HG02885 (cell line): ENCODE results near the gene SPATA31C1.
"Not testable (repeated sequence)": the region's sequence is repeated elsewhere in the genome, so short reads cannot be mapped to it uniquely, and the experiment has no call there.

Source experiments
- ATAC-seq: cut with Tn5 transposase; IDR thresholded peaks from one replicate; pipeline ENCODE4 v1.9.1; 2021; ENCODE audit warnings: mild to moderate bottlenecking; ENCODE audit not compliant: unreplicated experiment, poor library complexity

SPATA31C1 gene

GRCh38 chr9:87917662-87918061 is at the start of gene SPATA31C1:
Gene SPATA31C1, plus strand, starts transcription at chr9:87917962.
- ATAC-seq, result not testable (repeated sequence)

DNA sequence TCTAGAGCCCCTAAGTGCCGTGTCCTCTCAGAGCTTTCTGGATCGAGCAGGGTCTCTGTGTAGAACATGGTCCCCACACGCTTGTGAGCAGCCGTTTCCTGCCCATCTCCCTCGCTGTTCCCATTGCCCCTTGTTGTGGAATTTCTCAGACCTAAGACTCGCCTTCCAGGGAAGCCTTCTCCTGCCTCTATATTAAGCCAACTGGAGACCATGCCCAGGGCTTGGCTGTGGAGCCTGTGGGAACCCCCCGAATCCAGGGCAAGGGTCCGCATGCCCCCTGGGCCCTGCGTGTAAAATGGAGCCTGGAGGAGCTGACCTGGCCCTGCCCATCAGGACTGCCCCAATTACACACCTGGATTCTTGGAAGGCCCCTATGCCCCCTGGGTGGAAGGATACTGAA is 49.6 kb upstream of the SPATA31C1 start:
- no peak for ATAC-seq

GRCh38 chr9:87868635-87869034 is 49.1 kb upstream of the SPATA31C1 start:
- ATAC-seq, result no peak

GRCh38 chr9:87869082-87869481 is 48.7 kb upstream of the SPATA31C1 start:
- ATAC-seq, result no peak

DNA sequence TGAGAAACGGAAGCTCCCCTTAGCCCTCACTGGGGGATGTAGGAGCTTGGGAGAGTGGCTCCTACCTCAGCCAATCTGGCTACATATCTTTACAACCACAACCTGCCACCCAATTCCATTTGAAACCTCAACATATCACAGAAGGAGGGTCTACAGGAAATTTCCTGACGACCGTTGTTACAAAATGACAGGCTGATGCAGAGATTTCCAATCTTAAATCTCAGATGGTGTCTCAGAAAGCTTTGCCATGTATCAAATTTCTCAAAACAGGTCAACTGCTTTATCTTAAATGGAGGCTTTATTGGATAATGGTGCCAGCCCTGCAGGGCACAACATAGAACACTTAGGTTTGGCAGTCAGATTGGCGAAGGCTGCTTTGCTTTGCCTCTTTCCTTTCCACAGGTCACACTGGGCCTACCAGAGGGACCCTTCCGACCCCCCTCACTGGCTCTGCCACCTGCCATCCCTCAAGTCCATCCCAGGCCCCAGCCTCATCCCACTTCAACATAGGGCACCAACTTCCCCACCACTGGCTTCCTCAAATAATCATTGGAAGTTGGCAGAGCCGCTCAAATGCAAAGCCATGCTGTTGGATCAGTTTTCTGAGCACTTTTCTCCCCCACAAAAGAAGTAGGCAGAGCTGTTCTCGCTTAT is 46.2 kb upstream of the SPATA31C1 start:
- ATAC-seq, result no peak

- ATAC-seq, result no peak
Observed at GRCh38 chr9:87872079-87872624, 45.6 kb upstream of the SPATA31C1 start.

- ATAC-seq, result no peak
Observed at GRCh38 chr9:87873607-87874303, 44.0 kb upstream of the SPATA31C1 start.

DNA sequence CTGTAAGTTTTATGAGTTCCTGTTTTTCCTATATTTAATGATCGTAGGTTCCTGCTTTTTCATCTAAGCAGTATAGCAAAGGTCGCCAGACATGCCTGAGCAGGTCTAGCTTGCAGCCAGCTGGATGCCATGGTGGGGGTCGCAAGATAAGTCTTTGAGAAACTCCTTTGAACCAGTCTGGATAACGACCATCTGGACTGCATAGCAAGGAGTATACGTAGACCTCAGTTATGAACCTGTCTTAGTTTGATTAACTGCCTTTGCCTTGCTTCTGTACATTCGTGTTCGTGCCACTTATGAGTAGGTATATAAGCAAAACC is 43.5 kb upstream of the SPATA31C1 start:
- no peak for ATAC-seq

GRCh38 chr9:87875060-87875459 is 42.7 kb upstream of the SPATA31C1 start:
- ATAC-seq, result no peak

DNA sequence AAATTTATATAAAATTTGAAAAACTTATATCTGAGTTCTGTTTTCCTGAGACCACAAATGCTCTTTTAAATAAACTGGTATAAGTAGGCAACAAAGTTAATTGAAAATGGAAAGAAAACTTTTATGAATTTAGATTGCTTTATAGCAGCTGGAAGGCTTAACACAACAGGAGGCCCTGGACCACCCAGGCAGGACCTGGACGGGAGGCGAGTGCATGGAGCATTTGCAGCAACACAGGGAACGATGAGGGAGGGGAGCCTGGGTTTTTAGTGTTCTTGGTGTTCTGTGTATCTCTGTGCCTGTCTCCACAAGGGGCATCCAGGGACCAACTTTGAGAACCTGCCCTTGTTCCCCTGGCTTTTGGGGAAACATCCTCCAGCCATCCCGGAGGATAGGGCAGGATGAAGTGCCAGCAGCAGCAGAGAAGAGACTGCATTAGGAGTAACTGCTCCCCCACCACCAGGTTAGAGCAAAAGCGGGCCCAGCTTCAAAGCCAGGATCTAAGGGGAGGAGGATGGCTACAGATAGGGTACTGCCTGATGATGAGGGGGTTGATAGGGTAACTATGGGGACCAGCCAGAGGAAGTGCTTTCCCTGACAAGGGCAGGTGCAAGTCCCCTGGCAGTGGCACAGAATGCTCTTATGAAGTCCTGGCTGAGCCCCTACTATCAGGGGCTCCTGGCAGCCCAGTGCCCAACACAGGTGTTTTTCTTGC is 41.8 kb upstream of the SPATA31C1 start:
- no peak for ATAC-seq

DNA sequence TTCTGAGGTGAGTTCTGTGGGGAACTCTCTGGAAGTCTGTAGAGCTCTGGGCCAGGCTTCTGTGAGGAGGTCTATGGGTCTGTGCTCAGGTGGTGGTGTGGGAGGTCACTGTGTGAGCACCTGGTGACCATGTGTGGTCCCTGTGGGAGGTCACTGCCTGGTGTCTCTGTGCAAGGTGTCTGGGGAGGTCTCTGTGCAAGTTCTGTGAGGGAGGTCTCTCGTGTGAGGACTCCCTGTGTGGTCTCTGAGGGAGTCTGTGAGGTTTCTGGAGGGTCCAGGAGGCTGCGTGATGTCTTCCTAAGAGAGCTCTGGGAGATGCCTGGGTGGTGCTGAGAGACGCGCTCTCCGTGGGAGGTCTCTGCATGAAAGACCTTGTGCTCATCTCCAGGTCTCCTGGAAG is 41.1 kb upstream of the SPATA31C1 start:
- ATAC-seq, result no peak

GRCh38 chr9:87878989-87879511 is 38.7 kb upstream of the SPATA31C1 start:
- no peak for ATAC-seq

- no peak for ATAC-seq
Observed at GRCh38 chr9:87880116-87880515, 37.6 kb upstream of the SPATA31C1 start.

GRCh38 chr9:87880683-87881082 is 37.1 kb upstream of the SPATA31C1 start:
- no peak for ATAC-seq

- ATAC-seq, result no peak
Observed at GRCh38 chr9:87882627-87883026, 35.1 kb upstream of the SPATA31C1 start, which contains the start of gene SPATA31E1. Gene SPATA31E1, plus strand, starts transcription at chr9:87882877. Its CDS starts 15 bp downstream, at chr9:87882892.

DNA sequence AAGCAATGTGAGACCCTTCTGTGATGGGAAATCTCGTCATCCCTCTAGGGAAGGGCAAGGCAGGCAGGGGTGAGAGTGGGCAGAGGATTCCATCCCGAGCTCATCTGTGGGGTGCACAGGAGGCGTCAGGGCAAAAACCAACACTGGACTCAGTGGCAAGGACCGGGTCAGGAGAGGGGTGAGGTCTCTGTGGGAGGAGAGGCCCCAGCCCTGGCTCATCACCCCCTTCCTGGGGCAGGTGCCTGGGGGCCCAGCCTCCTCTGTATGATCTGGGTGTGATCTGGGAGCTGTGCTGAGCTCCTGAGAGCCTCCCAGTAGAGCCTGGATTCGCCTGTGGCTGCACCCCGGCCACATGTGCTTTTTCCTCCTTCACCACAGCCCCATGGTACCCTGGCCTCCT is 34.5 kb upstream of the SPATA31C1 start:
- no peak for ATAC-seq

DNA sequence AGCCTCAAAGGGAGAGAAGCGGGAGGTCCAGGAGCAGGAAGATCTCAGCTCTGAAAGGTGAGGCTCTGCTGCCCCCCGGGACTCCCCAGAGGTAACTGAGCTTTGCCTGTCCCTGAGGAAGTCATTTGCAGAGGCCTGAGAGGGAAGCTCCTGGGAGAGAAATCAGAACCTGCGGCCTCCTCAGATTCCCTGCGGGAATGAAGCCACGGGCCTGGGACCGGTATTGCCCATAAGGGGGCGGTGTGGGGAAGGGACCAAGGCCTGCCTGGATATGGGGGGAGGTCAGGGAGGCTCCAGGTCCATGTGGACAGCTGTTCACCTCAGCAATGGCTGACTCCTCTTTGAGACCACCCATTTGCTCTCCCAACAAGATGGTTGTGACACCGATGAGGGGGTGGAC is 33.8 kb upstream of the SPATA31C1 start:
- ATAC-seq, result no peak

GRCh38 chr9:87884578-87885459 is 32.9 kb upstream of the SPATA31C1 start:
- no peak for ATAC-seq

GRCh38 chr9:87885484-87886189 is 32.1 kb upstream of the SPATA31C1 start:
- no peak for ATAC-seq
